H9 (cell line): ENCODE results near the gene TMSB4X. TPM values are rescaled to one million over a fixed set of nuclear protein-coding genes. Genes with fewer than 3 reads are reported as not detected.

Experiments used
- DNase-seq: peaks from one replicate; pipeline ENCODE4 v3.0.0-alpha.2; 2017
- H2AFZ ChIP-seq: one replicate; pipeline ENCODE4 v1.6.1; 2013; ENCODE audit warnings: mild to moderate bottlenecking, low read length, control low read depth, moderate library complexity
- H2AK5ac ChIP-seq: 2 replicates; pipeline ENCODE4 v1.6.1; 2013; ENCODE audit warnings: low read length, control low read depth, mixed read lengths; ENCODE audit not compliant: insufficient read length
- H2BK120ac ChIP-seq: one replicate; pipeline ENCODE4 v1.6.1; 2013; ENCODE audit warnings: low read depth, mild to moderate bottlenecking, low read length, control low read depth, inconsistent platforms; ENCODE audit not compliant: poor library complexity, severe bottlenecking
- H2BK12ac ChIP-seq: 2 replicates; pipeline ENCODE4 v1.6.1; 2013; ENCODE audit warnings: low read length, control low read depth, mixed read lengths, low read depth; ENCODE audit not compliant: insufficient read length
- H2BK15ac ChIP-seq: 2 replicates; pipeline ENCODE4 v1.6.1; 2013; ENCODE audit warnings: low read depth, low read length, control low read depth
- H2BK20ac ChIP-seq: one replicate; pipeline ENCODE4 v1.6.1; 2013; ENCODE audit warnings: low read depth, mild to moderate bottlenecking, low read length, control low read depth, inconsistent platforms; ENCODE audit not compliant: poor library complexity, severe bottlenecking
- H2BK5ac ChIP-seq: 2 replicates; pipeline ENCODE4 v1.6.1; 2013; ENCODE audit warnings: low read length, control low read depth, mixed read lengths; ENCODE audit not compliant: insufficient read length
- H3K14ac ChIP-seq: 2 replicates; pipeline ENCODE4 v1.6.1; 2013; ENCODE audit warnings: low read length, control low read depth; ENCODE audit not compliant: insufficient read depth
- H3K18ac ChIP-seq: 2 replicates; pipeline ENCODE4 v1.6.1; 2013; ENCODE audit warnings: low read depth, mild to moderate bottlenecking, mixed read lengths, low read length, control low read depth; ENCODE audit not compliant: insufficient read length
- H3K23ac ChIP-seq: 2 replicates; pipeline ENCODE4 v1.6.1; 2013; ENCODE audit warnings: low read length, control low read depth, mixed read lengths, low read depth; ENCODE audit not compliant: insufficient read length
- H3K23me2 ChIP-seq: 2 replicates; pipeline ENCODE4 v1.6.1; 2013; ENCODE audit warnings: low read depth, mild to moderate bottlenecking, mixed read lengths, low read length, control low read depth; ENCODE audit not compliant: insufficient read length, poor library complexity, severe bottlenecking
- H3K27ac ChIP-seq: 2 replicates; pipeline ENCODE4 v1.5.1; 2013; ENCODE audit warnings: low read length, control low read depth, mixed read lengths, low read depth; ENCODE audit not compliant: insufficient read length
- H3K27me3 ChIP-seq: 2 replicates; pipeline ENCODE4 v1.6.1; 2013; ENCODE audit warnings: low read length, control low read depth, inconsistent platforms; ENCODE audit not compliant: insufficient read depth
- H3K4ac ChIP-seq: 2 replicates; pipeline ENCODE4 v1.6.1; 2013; ENCODE audit warnings: low read depth, mild to moderate bottlenecking, control low read depth, inconsistent platforms, low read length, moderate library complexity
- H3K4me1 ChIP-seq: 2 replicates; pipeline ENCODE4 v1.6.1; 2013; ENCODE audit warnings: low read length, control low read depth, inconsistent platforms; ENCODE audit not compliant: insufficient read depth
- H3K4me2 ChIP-seq: 2 replicates; pipeline ENCODE4 v1.6.1; 2013; ENCODE audit warnings: low read length, control low read depth, mixed read lengths; ENCODE audit not compliant: insufficient read length, insufficient read depth
- H3K56ac ChIP-seq: 2 replicates; pipeline ENCODE4 v1.6.1; 2013; ENCODE audit warnings: low read depth, mild to moderate bottlenecking, mixed read lengths, low read length, control low read depth; ENCODE audit not compliant: insufficient read length
- H3K79me1 ChIP-seq: 2 replicates; pipeline ENCODE4 v1.6.1; 2013; ENCODE audit warnings: low read depth, mild to moderate bottlenecking, moderate library complexity, low read length, control low read depth, inconsistent platforms; ENCODE audit not compliant: insufficient read depth, poor library complexity, severe bottlenecking
- H3K79me2 ChIP-seq: 2 replicates; pipeline ENCODE4 v1.6.1; 2013; ENCODE audit warnings: low read length, control low read depth, inconsistent platforms; ENCODE audit not compliant: insufficient read depth
- H3K9ac ChIP-seq: 2 replicates; pipeline ENCODE4 v1.6.1; 2013; ENCODE audit warnings: low read length, control low read depth, mixed read lengths; ENCODE audit not compliant: insufficient read length; ENCODE audit errors: extremely low read depth
- H3K9me3 ChIP-seq: one replicate; pipeline ENCODE4 v1.6.1; 2013; ENCODE audit warnings: low read depth, low read length, inconsistent platforms; ENCODE audit not compliant: control insufficient read depth
- H3T11ph ChIP-seq: one replicate; pipeline ENCODE4 v1.6.1; 2013; ENCODE audit warnings: mild to moderate bottlenecking, low read length, control low read depth, inconsistent platforms
- H4K20me1 ChIP-seq: one replicate; pipeline ENCODE4 v1.6.1; 2013; ENCODE audit not compliant: control insufficient read depth, insufficient read length, insufficient read depth
- H4K5ac ChIP-seq: 2 replicates; pipeline ENCODE4 v1.6.1; 2013; ENCODE audit warnings: low read depth, mild to moderate bottlenecking, mixed read lengths, low read length, control low read depth; ENCODE audit not compliant: insufficient read length
- H4K8ac ChIP-seq: replicated peaks from 2 replicates; pipeline ENCODE4 v1.6.1; 2013; ENCODE audit warnings: low read length, control low read depth, mixed read lengths, low read depth; ENCODE audit not compliant: insufficient read length
- H4K91ac ChIP-seq: 2 replicates; pipeline ENCODE4 v1.6.1; 2013; ENCODE audit warnings: low read depth, mild to moderate bottlenecking, moderate library complexity, mixed read lengths, low read length, control low read depth; ENCODE audit not compliant: insufficient read length
- H3K27ac Mint-ChIP-seq, 3 experiments: 2 replicates in 2 of 3; 3 replicates in 1 of 3; pipeline ENCODE4 v1.8.0; 2020 to 2021; ENCODE audit warnings: mixed read lengths in 3 of 3, mild to moderate bottlenecking in 1 of 3, moderate library complexity in 1 of 3
- H3K27me3 Mint-ChIP-seq: 2 replicates; pipeline ENCODE4 v1.8.0; 2021; ENCODE audit warnings: low read depth, mild to moderate bottlenecking, moderate library complexity, mixed read lengths
- H3K36me3 Mint-ChIP-seq, 3 experiments: 2 replicates in 2 of 3; 3 replicates in 1 of 3; pipeline ENCODE4 v1.8.0; 2020 to 2021; ENCODE audit warnings: low read depth in 3 of 3, mixed read lengths in 3 of 3; ENCODE audit not compliant: insufficient read depth in 1 of 3
- H3K4me1 Mint-ChIP-seq, 2 experiments: 2 replicates each; pipeline ENCODE4 v1.8.0; 2020; ENCODE audit warnings: mixed read lengths in 2 of 2
- H3K4me3 Mint-ChIP-seq, 2 experiments: 2 replicates in 1 of 2; 3 replicates in 1 of 2; pipeline ENCODE4 v1.8.0; 2020 to 2021; ENCODE audit warnings: mild to moderate bottlenecking in 2 of 2, mixed read lengths in 2 of 2, moderate library complexity in 1 of 2
- H3K9me3 Mint-ChIP-seq, 2 experiments: 2 replicates in 1 of 2; 3 replicates in 1 of 2; pipeline ENCODE4 v1.8.0; 2020; ENCODE audit warnings: mild to moderate bottlenecking in 2 of 2, mixed read lengths in 2 of 2, moderate library complexity in 1 of 2
- CTCF ChIP-seq: fragments of 200-600 bp; sonication (generic); conservative IDR thresholded peaks from 3 replicates; pipeline ENCODE4 v1.8.0; 2021; ENCODE audit warnings: antibody characterized with exemption, mild to moderate bottlenecking
- WGBS: extraction: QIAGEN DNeasy Blood & Tissue Kit; methylation state at CpG from one replicate; pipeline ENCODE4 v1.1.7; 2013; ENCODE audit warnings: missing lambda C conversion rate, low lambda C conversion rate, mixed read lengths; ENCODE audit not compliant: insufficient read length; ENCODE audit errors: extremely low coverage; 5-methylcytosine and 5-hydroxymethylcytosine counted together
- total RNA-seq: library from RNA; stranded (reverse); gene quantifications from 2 replicates; pipeline ENCODE4 v1.2.1, GENCODE V29; 2021

The TMSB4X gene
- total RNA-seq, 1 experiment from 2014 or later: 2,733 TPM

- DNase-seq: no peak
- Mint-ChIP-seq H3K4me3 (no peak overlapping the region), H3K36me3 (peaks cover 0 to 5% (median 0%) of the 10 kb centered on the region in 3 experiments; a peak in 5 of 7 replicates), H3K27ac (no peak overlapping the region), H3K9me3 (peaks cover 70 to 72% of the 10 kb centered on the region in 2 experiments), H3K27me3 (peaks cover 1% of the 10 kb centered on the region), H3K4me1 (peaks cover 21 to 31% of the 10 kb centered on the region in 2 experiments)
- H3K4me1 ChIP-seq: peaks cover 4% of the 10 kb centered on the region; the same call in 1 of the 2 replicates
- no peaks in the 10 kb centered on the region for H3K79me1 ChIP-seq
- H3K27ac ChIP-seq: no peak overlapping the region
- H3K9ac ChIP-seq: no peak overlapping the region
- H3K56ac ChIP-seq: no peak overlapping the region
- no peak overlapping the region for H4K8ac ChIP-seq
- H2BK15ac ChIP-seq: no peak overlapping the region
- no peak overlapping the region for H3T11ph ChIP-seq
- H2BK12ac ChIP-seq: no peak overlapping the region
- no peak overlapping the region for H2AK5ac ChIP-seq
- no peaks in the 10 kb centered on the region for H3K27me3 ChIP-seq
- H3K79me2 ChIP-seq: no peaks in the 10 kb centered on the region
- no peak for TF ChIP-seq CTCF
- no peak overlapping the region for H2BK5ac ChIP-seq
- H3K9me3 ChIP-seq: no peaks in the 10 kb centered on the region
- H2BK20ac ChIP-seq: no peak overlapping the region
- no peak overlapping the region for H4K5ac ChIP-seq
- H3K4ac ChIP-seq: no peak overlapping the region
- H3K23me2 ChIP-seq: no peaks in the 10 kb centered on the region
- no peak overlapping the region for H3K23ac ChIP-seq
- no peak overlapping the region for H3K18ac ChIP-seq
- no peak overlapping the region for H2BK120ac ChIP-seq
- H4K20me1 ChIP-seq: no peaks in the 10 kb centered on the region
- no CpG with 5 or more reads among the region's 11 CpGs for WGBS
- H2AFZ ChIP-seq: no peak overlapping the region
- no peak overlapping the region for H4K91ac ChIP-seq
- no peak overlapping the region for H3K4me2 ChIP-seq
- no peak overlapping the region for H3K14ac ChIP-seq
These were observed 24.8 kb upstream of the TMSB4X start for GRCh38 chrX:12949927-12950656.
